ENCODE measurements around the gene RAB44.
"Not testable (repeated sequence)": the region's sequence is repeated elsewhere in the genome, so short reads cannot be mapped to it uniquely, and the experiment has no call there.

RAB44 gene

GRCh38 chr6:36686668-36687513, 10.7 kb upstream of the RAB44 start:
- no peak for DNase-seq

- no peak for DNase-seq
These were observed 9.4 kb upstream of the RAB44 start for GRCh38 chr6:36688063-36688738.

DNA sequence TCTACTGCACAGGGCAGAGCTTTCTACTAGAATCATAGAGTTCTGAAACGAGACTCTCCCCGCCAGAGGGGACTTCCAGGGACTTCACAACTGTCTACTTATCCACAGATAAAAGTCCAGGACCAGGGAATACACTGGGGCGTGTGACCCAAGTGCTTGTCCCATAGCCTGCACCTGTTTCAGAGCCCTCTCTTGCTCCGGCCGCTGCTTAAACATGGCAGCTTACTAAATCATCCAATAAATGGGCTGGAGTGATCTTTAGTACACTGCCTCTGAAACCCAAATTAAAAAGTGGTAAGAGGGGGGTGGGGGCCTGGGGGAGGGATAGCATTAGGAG, 8.9 kb upstream of the RAB44 start:
- no peak for DNase-seq

GRCh38 chr6:36691011-36691410, 6.6 kb upstream of the RAB44 start:
- DNase-seq, result no peak

- DNase-seq, result no peak
These were observed 6.0 kb upstream of the RAB44 start for GRCh38 chr6:36691612-36692011.

- peak; percentile 31 for DNase-seq
These were observed 5.4 kb upstream of the RAB44 start for GRCh38 chr6:36692220-36692619.

DNA sequence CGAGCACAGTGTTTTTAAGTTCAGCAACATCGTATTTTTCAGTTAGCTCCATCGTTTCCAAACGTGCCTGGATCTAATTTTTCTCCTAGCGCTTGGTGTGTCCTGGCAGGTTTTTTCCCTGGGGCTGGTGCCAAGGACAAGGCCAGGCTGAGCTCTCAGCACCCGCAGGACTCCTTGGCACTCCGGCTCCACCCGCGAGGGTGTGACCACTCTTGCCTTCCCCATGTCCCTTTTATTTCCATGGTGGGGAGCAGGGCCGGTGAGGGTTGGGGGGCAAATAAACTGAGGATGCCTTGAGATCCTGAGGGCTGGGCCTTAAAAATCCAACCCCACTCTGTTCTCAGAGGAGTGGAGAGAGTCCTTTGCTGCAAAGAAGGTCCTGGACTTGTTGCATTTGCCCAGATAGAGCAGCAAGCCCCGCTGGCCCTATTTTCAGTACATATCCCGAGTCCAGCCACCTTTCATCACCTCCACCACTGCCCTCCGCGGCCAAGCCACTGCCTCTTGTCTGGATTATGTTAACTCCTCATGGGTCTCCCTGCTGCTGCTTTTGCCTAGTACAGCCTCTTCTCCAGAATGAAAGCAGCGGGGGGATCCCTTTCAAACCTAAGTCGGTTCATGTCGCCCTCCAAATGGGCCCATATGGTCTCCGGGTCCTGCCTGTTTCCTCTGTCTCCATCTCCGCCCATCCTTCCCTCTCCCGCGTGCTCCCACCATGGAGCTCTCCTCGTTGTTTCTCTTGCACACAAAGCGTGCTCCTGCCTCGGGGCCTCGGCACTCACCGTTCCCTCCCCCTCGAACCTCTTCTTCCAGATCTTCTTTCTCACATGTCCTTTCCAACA, 4.5 kb upstream of the RAB44 start:
- DNase-seq, result no peak

- no peak for DNase-seq
These were observed 3.0 kb upstream of the RAB44 start for GRCh38 chr6:36694616-36695015.

DNA sequence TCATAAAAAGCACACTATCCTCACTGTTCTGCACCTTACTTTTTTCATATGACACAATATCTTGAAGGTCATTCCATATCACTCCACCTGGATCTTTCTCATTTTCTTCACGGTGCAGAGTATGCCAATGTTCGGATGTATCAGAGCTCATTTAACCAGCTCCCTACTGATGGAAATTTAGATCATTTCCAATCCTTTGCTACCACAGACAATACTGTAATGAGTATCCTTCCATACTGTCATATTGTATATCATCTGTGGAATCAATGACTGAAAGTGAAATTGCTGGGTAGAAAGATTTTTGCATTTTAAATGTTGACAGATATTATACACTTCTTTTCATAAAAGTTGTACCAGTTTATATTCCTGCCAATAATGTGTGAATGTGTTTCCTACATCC, 2.2 kb upstream of the RAB44 start:
- no peak for DNase-seq

GRCh38 chr6:36698196-36698595, 570 bp downstream of the RAB44 start:
- DNase-seq, result no peak

DNA sequence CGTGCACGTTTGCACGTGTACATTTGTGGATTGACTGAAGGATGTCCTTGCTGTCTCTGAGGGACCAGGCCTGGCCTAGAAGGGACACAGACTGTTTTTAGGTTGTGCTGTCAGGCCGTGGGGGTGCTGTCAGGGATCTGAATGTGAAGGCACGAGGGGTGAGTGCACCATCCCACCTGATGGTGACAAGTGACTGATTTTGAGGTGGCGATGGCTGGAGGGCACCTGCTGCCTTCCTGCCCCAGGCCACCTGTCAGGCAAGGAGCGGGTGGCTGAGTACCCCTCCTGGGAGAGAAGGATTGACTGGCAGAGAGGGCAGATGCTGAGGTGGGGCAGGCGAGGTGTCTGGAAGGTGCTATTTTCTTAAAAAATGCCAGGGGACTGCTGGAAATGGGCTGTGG, 1.2 kb downstream of the RAB44 start:
- no peak for DNase-seq

DNA sequence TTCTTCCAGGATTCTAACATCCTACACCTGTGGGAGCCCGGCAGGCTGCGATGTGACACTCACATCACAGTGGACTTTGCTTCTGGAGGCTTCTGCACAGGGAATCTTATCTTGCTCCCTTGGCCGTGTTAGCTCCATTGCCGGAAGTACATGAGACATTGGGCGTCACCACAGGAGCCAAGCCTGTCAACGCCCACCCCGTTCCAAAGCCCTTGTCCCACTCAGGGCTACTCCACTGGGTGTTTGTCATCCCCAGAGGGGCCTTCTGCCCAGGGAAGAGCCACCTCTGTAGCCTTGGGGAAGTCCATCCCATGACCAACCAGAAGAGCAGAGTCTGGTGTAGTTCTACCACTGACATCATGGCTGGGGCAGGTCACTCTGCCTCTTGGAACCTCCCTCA, 1.7 kb downstream of the RAB44 start:
- DNase-seq, result no peak

- no peak for DNase-seq
These were observed 2.6 kb downstream of the RAB44 start for GRCh38 chr6:36700071-36700812.

GRCh38 chr6:36700831-36701230, 3.2 kb downstream of the RAB44 start:
- no peak for DNase-seq

DNA sequence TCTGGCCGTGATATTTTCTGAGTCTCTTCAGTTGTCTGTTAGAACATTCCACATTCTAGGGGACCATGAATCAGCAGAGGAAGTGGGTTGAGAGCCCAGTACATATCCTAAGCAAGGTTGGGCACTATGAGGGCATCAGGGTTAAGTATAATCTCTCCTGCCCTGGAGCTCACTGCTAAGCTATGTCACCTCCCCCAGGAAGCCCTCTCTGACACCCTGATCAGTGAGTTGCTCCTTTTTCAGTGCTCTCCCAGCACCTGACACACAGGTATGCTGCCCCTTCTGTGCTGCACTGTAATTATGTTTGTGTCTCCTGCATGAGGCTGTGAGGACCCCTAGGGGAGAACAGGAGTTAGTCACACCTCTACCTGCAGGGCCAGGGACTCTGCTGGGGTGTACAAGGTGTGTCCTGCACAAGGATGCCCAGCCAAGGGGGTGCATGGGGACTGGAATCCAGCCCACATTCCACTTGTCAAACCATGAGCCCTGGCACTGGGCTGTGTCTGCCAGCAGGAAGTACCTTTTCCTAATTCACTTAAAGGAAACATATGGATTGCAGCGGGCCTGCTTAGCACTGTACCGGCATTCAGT, 3.9 kb downstream of the RAB44 start:
- no peak for DNase-seq

GRCh38 chr6:36702656-36703055, 5.0 kb downstream of the RAB44 start:
- no peak for DNase-seq

DNA sequence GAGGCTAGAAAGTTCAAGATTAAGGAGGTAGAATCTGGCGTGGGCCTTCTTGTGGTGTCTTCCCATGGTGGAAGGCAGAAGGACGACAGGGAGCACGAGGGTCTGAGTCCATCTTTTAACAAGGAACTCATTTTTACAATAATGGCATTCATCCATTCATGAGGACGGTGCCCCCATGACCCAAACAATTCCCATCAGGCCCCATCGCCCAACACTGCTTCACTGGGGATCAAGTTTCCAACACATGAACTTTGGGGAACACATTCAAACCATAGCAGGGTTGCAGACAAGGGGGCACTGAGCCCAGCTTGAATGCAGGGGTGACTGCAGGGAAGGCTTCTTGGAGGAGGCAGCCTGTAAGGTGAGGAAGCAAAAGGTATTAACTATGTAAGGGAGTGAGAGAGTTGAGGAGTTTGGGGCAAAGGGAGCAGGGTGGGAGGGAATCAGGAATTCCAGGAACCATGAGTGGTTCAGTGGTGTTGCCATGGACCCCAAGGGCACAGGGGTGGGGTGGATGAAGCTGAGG, 5.5 kb downstream of the RAB44 start:
- no peak for DNase-seq

DNA sequence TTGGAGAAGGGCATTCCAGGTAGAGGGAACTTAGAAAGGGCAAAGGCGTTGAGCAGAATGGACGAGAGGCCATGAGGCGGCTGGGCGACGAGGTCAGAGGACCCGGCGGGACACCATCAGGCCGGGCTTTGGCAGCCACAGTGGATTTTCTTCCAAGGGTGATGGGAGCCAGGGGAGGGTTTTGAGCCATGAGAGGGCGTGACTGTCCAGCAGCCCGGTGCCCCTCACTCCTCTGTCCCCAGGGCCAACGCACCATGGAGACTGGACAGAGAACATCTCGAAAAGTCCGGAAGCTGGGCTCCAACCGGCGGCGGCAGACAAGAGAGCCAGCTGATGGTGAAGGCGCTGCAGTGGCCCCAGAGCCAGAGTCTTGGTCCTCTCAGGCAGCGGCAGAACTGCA, 6.4 kb downstream of the RAB44 start:
- no peak for DNase-seq

DNA sequence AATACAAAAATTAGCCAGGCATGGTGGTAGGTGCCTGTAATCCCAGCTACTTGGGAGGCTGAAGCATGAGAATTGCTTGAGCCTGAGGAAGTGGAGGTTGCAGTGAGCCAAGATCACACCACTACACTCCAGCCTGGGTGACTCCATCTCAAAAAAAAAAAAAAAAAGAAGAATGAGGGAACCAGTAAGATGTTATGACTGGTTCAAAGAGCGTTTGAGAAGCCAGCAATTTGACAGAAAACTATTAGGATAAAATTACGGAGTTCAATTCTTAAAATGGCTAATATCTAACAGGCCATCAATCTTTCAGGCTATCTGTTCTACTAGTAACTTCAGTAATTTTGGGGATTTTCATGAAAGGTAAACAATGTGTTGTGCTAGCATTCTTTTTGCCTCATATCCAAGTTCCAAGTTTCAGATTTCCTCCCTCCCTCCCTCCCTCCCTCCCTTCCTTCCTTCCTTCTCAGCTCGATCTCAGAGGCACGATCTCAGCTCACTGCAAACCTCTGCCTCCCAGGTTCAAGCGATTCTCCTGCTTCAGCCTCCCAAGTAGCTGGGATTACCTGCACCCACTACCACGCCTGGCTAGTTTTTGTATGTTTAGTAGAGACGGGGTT, 7.4 kb downstream of the RAB44 start:
- DNase-seq, result not testable (repeated sequence)

DNA sequence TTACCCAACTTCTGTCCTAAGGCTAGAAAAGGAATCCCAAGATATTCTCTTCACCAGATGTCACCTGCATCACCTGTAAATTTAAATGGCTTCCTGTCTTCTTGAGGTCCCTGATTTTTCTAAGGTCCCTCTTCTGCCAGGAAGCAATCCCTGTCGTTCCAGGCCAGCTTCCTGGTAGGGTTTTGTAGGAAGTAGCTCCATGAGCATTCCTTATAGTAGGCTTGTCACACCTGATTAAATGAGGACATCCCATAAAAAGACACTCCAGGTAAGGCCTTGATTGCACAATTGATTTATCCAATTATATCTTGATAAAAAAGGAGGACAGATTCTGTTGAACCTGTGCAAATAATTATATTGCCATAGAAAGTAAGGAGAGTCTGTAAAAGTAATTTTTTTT, 8.7 kb downstream of the RAB44 start:
- no peak for DNase-seq

DNA sequence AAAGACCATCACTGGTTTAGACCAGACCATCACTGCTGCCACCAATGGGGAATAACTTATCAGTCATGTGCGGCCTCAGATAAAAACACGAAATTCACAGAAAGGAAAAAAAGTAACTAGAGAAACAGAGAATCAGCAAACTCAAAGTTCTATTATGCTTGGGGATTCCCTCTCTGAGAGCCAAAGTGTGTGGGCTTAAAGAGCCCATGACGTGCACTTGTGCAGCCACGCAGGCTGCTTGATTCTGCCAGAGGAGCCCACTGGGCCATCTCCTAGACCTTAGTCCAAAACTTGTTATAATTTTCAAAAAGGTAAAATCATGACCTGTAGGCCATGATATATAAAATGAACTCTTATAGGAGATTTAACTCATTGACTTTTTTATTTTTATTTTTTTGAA, 15.2 kb downstream of the RAB44 start:
- no peak for DNase-seq

DNA sequence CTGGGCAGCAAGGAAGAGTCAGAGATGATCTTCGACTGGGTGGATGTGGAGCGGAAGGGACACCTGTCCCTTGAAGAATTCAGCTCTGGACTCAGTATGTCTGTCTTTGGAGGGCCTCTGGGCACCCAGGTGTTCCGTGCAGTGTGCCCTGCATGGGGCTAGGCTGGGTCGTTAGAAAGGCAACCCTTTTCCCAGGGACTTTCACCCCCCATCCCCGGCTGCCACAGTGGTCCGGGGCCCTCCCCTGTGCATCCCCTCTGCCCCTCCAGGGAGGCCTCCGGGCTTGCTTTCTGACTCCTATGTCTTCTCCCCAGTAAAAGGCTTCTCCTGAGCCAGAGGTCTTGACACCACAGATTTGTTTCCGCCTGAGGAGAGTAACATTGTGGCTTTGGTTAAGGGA, 16.2 kb downstream of the RAB44 start:
- DNase-seq, result no peak
